GM21825 (cell line): ENCODE results near the gene SARS2.
A peak's percentile ranks its signal among the peaks of the same experiment; 100 is the strongest.
"Not testable (repeated sequence)": the region's sequence is repeated elsewhere in the genome, so short reads cannot be mapped to it uniquely, and the experiment has no call there.

ENCODE experiments used
- ATAC-seq: cut with Tn5 transposase; IDR thresholded peaks from one replicate; pipeline ENCODE4 v1.9.1; 2021; ENCODE audit warnings: mild to moderate bottlenecking, moderate library complexity; ENCODE audit not compliant: unreplicated experiment

Gene SARS2

GRCh38 chr19:38898788-38899446, 31.6 kb downstream of the SARS2 start:
- ATAC-seq = no peak

- no peak for ATAC-seq
Observed at GRCh38 chr19:38894968-38895367, 35.6 kb downstream of the SARS2 start.

DNA sequence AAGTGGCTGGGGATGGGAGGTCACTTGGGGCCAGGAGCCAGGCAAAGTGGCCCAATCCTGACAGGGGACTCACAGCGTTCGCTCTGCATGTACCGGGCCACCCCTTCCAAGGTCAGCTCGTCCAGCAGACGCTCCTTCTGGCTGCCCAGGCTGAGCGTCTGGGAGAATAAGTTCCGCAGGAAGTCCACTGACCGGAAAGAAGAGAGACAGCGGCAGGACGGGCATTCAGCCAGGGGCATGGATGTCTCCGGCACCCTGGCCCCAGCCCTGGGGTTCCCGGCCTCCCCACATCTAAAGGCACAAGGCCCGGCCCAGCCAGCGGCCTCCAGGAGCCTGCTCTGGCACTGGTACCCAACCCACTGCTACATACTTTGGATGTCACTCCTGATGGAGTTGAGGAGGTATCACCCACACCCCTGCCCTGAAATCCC, 37.2 kb downstream of the SARS2 start:
- no peak for ATAC-seq

DNA sequence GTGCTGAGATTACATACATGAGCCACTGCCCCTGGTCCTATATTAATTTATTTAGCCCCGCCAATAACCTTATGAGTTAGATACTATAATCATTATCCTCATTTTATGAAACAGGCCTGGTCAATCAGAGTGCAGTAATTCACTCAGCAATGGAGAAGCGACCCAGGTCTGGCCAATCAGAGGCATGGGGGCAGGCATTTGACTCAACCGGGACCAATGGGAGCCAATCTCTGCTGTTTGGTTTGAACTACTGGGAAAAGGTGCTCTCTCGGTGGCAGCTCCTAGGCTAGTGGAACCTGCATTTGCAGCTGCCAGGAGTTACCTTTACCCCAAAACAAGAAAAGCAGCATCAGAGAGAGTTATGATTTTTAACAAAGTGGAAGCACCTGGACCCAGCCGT, 37.7 kb downstream of the SARS2 start:
- ATAC-seq = no peak

DNA sequence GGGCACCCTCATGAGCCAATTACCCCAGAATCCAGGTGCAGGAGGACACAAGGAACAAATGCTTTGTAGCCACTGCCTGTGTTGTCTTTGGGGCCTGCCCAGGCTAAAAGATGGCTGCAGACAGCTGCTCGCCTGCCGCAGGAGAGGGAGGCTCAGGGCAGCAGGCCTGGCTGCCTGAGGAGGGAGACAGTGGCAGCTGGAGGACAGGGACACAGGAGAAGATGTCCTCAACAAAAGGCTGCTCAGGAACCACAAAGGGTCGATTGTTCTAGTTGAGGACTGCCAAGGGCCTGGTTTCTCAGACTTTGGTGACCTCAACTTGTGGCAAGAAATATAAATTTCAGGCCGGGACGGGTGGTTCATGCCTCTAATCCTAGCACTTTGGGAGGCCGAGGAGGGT, 38.8 kb downstream of the SARS2 start:
- ATAC-seq = no peak

GRCh38 chr19:38890686-38891085, 39.9 kb downstream of the SARS2 start:
- no peak for ATAC-seq

DNA sequence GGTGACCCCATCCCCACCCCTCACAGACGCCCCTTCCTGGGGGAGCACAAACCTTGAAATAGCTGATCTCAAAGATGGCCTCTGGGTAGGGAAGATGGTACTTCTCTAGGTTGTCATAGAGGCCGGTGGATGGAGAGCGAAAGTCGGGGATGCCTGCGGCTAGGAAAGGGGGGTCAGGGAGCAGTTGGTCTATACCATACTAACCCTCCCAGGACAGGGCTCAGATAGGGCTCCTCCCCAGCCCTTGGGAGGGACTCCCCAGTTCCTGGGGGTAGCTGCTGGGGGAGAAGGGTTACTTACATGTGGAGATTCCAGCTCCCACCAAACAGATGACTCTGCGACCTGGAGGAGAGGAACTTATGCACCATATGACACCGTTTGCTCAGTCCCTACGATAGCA, 40.8 kb downstream of the SARS2 start:
- no peak for ATAC-seq

DNA sequence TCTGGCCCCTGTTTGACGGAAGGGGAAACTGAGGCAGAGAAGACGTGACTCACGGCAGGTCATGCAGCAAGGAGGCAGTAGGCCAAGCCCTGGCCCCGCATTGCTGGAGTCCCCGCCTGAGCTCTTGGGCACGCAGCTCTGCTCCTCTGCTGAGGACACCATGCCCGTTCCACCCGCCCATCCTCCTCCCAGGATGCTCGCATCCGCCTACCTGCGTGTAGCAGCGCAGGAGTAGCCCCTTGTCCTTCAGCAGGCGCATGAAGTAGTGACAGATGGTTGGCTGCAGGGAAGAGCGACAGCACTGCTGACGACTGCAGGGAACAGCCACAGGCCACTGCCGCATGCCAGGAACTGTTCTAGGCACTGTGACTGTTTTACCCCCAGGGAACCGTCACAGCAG, 41.7 kb downstream of the SARS2 start:
- no peak for ATAC-seq

DNA sequence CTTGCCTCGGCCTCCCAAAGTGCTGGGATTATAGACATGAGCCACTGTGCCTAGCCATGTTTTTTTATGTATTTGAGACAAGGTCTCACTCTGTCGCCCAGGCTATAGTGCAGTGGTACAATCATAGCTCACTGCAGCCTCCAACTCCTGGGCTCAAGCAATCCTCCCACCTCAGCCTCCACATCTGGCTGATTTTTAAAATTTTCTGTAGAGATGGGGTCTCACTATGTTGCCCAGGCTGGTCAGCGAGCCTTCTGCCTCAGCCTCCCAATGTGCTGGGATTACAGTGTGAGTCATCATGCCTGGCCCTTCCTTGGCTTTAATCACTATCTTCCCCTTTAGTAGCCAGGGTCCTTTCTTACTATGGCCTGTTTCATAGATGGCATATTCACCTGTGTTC, 45.9 kb downstream of the SARS2 start:
- not testable (repeated sequence) for ATAC-seq

GRCh38 chr19:38883286-38883685, 47.3 kb downstream of the SARS2 start:
- no peak for ATAC-seq

DNA sequence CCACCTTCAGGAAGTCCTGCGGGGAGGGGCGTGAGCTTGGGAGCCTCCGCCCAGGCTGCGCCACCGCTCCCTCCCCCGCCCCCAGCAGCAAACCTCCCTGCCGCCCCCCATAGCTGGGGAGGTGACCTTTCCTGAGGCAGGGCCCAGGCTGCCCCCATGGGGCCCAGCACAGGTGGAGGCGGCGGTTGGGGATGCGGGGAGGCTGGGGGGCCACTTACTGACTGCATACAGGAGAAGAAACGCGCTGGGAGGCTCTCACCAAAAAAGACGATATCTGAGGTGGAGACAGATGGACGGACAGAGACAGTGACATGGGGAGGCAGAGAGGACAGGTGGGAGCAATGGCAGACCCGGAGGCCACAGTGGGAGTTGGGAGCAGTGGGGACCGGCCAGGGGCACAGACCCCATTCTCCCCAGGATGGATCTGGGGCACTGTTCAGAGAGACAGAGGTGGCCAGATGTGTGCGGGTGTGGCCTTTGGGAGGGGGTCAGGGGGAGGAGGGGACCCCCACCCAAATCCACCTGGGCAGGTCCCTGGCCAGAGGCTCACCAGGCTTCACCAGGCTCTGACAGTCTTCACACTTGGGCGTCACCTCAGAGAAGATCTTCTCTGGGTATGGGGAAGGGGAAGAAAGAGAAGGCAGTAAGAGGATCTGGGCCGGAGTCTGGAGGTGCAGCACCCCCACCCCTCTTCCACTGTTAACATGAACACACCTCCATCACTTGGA, 49.5 kb downstream of the SARS2 start:
- no peak for ATAC-seq

GRCh38 chr19:38880076-38880881, 50.3 kb downstream of the SARS2 start:
- no peak for ATAC-seq

GRCh38 chr19:38879400-38879751, 51.2 kb downstream of the SARS2 start:
- no peak for ATAC-seq

DNA sequence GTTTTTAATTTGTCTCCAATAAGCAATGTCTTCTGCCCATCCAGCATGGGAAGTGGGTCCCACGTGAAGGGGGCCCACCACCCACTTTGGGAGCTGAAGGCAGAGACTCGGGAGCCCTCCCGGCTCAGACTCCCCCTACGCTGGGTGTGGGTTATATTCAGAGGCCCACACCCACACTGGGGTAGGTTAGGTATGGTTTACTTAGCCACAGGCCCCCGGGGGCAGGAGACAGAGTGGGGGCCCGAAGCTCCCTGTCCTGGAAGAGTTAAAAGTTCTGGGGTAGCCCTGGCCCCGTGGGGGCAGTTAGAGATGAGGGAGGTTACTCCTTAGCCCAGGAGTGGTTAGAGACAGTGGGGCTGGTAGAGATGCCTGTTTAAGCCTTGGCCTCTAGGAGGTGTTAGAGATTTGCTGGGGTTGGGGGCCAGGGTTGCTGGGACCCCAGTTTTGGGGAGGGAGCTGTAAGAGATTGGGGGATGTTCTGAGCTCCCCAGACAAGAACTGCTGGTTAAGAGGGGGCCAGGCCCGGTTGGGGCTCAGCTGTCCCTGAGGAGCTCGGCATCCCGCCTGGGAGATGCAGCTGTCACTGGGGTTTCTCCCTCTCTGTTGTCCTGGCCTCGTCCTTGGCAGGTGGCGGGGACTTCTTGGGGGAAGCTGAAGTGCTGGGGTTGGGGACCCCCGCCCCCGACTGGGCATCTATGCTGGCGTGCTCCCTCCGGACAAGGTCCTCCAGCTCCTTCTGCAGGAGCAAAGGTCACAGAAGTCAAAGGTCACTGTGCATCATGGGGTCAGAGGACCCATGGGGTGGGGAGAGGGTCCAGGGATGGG, 51.8 kb downstream of the SARS2 start:
- no peak for ATAC-seq

GRCh38 chr19:38877781-38878574, 52.6 kb downstream of the SARS2 start, which contains the start of gene RINL:
Gene RINL, minus strand, starts transcription at chr19:38878275. Its CDS starts 1,533 bp downstream, at chr19:38876742.
- peak; percentile 44 for ATAC-seq

DNA sequence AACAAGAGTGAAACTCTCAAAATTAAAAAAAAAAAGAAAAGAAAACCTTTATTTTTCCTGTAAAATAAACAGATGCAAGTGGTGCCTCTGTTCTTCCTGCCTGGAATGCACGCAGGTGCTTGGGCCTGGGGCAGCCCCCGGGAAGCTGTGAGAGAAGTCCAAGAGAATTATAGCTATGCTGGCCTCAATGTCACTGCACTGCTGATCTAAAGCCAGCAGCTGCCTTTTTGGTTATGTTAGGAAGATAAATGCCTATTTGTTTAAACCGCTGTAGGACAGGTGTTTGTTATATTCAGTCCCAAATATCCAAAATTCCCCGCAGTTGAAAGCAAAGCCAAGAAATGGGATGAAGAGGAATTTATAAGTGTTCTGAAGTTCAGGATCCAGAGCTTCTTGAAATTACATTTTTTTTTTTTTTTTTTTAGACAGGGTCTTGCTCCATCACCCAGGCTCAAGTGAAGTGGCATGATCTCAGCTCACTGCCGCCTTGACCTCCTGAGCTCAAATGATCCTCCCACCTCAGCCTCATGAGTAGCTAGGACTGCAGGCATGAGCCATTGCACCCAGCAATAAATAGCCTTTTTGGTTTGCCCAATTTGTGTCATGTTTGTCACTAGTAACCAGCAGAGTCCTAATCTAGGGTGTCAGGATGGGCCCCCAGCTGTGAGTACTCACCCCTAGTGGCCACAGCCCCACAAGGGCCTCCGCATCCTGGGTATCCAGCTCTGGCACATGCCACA, 54.7 kb downstream of the SARS2 start:
- no peak for ATAC-seq

- ATAC-seq = not testable (repeated sequence)
Observed at GRCh38 chr19:38873400-38873799, 57.2 kb downstream of the SARS2 start.

DNA sequence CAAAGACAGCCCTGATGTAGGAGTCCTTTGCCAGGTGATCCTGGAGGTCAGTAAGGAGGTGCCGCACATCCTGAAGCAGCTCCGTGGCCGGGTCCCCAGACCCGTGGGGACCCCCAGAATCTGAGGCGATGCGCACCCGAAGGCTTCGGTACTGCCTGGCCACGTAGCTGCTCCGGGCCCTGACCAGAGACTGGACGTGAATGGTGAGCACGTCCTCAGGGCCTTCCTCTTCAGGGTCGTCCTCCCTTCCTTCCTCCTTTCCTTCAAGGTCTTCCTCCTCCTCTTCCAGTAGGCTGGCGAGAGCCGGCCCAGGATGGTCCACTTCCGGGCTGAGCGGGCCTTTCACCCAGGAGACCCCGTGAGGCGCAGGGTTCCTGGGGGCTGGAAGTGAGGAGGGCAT, 60.0 kb downstream of the SARS2 start:
- no peak for ATAC-seq

GRCh38 chr19:38869836-38870607, 60.5 kb downstream of the SARS2 start:
- peak; percentile 48 for ATAC-seq
